Measurements from ENCODE around the gene SF1.

SF1 gene

DNA sequence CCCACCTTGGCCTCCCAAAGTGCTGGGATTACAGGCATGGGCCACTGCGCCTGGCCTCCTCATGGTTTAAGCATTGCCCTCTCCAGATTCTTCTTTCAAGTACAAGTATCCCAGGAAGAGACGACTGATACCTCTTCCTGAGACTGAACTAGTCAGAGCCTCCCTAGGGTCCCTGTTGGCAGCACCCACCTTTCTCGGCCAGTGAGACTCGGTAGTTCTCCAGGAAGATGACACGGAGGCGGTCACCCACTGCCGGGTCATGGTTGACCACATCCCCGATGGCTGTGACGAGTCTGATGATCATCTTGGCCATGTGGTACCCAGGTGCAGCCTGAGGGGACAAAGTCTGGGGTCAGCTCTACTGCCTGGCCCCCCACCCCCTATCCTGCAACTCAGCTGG is 27.2 kb downstream of the SF1 start:
- no peaks in the 10 kb centered on the region for H3K79me2 ChIP-seq (ENCODE audit: insufficient read depth, low read length)
- H2AFZ ChIP-seq (ENCODE audit: low read depth, low read length): no peak overlapping the region
- no peak overlapping the region for H3K27ac ChIP-seq (ENCODE audit: low read length)
- no peaks in the 10 kb centered on the region for H3K9me3 ChIP-seq (ENCODE audit: insufficient read depth, low read length, severe bottlenecking)
- H3K27me3 ChIP-seq (ENCODE audit: insufficient read depth, low read length, poor library complexity): no peaks in the 10 kb centered on the region
- H3K36me3 ChIP-seq (ENCODE audit: insufficient read depth, low read length): no peaks in the 10 kb centered on the region
- H3K4me2 ChIP-seq (ENCODE audit: insufficient read depth, low read length): no peak overlapping the region
- H3K9ac ChIP-seq (ENCODE audit: low read depth, low read length): no peak overlapping the region
- no peaks in the 10 kb centered on the region for H4K20me1 ChIP-seq (ENCODE audit: insufficient read depth, low read length)
- no peak for DNase-seq
- H3K4me3 ChIP-seq (ENCODE audit: low read depth in 1 of 2, low read length in 2 of 2): no peak overlapping the region
- TF ChIP-seq EZH2 (IDR thresholded peaks at IDR 0.05; ENCODE audit: borderline replicate concordance, low read depth, low read length, severe bottlenecking) (no peak), CTCF (IDR thresholded peaks at IDR 0.05; ENCODE audit: borderline replicate concordance, extremely low read depth, low read length, poor library complexity, severe bottlenecking) (no peak)
- ATAC-seq (ENCODE audit: insufficient read depth, low read depth): no peak
- peaks cover 5% of the 10 kb centered on the region for H3K4me1 ChIP-seq (ENCODE audit: insufficient read depth, low read length)

DNA sequence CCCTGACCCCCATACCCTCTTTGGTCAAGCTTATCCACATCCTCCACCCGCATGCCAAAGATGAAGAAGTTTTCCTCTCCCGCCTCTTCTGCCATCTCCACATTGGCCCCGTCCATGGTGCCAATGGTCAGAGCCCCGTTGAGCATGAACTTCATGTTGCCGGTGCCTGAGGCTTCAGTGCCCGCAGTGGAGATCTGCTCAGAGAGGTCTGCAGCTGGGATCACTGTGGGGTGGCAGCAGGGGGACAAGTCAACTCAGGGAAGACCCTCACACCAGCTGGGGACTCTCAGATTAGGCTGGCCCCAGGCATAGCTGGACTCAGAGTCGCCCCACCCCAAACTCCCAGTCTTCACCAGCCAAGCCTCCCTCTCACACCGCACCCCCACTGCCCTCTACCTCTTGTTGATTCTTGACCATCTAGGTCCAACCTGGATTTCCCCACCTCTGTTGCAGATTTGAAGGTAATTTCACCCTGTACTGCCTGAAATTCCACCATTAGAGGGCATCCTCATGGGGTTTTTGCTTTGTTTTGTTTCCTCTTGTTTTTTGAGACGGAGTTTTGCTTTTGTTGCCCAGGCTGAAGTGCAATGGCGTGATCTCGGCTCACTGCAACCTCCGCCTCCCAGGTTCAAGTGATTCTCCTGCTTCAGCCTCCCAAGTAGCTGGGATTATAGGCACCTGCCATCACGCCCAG is 27.8 kb downstream of the SF1 start:
- Histone ChIP-seq H3K27me3 (ENCODE audit: insufficient read depth, low read length, poor library complexity) (no peaks in the 10 kb centered on the region), H3K4me2 (ENCODE audit: insufficient read depth, low read length) (no peak overlapping the region), H3K27ac (ENCODE audit: low read length) (no peak overlapping the region), H2AFZ (ENCODE audit: low read depth, low read length) (no peak overlapping the region), H3K9ac (ENCODE audit: low read depth, low read length) (no peak overlapping the region), H3K79me2 (ENCODE audit: insufficient read depth, low read length) (no peaks in the 10 kb centered on the region), H4K20me1 (ENCODE audit: insufficient read depth, low read length) (no peaks in the 10 kb centered on the region), H3K4me1 (ENCODE audit: insufficient read depth, low read length) (peaks cover 11% of the 10 kb centered on the region), H3K9me3 (ENCODE audit: insufficient read depth, low read length, severe bottlenecking) (no peaks in the 10 kb centered on the region), H3K36me3 (ENCODE audit: insufficient read depth, low read length) (no peaks in the 10 kb centered on the region), H3K4me3 (ENCODE audit: low read depth in 1 of 2, low read length in 2 of 2) (no peak overlapping the region)
- no peak for DNase-seq
- no peak for ATAC-seq (ENCODE audit: insufficient read depth, low read depth)
- TF ChIP-seq CTCF (IDR thresholded peaks at IDR 0.05; ENCODE audit: borderline replicate concordance, extremely low read depth, low read length, poor library complexity, severe bottlenecking) (peak; percentile 19), EZH2 (IDR thresholded peaks at IDR 0.05; ENCODE audit: borderline replicate concordance, low read depth, low read length, severe bottlenecking) (no peak)

DNA sequence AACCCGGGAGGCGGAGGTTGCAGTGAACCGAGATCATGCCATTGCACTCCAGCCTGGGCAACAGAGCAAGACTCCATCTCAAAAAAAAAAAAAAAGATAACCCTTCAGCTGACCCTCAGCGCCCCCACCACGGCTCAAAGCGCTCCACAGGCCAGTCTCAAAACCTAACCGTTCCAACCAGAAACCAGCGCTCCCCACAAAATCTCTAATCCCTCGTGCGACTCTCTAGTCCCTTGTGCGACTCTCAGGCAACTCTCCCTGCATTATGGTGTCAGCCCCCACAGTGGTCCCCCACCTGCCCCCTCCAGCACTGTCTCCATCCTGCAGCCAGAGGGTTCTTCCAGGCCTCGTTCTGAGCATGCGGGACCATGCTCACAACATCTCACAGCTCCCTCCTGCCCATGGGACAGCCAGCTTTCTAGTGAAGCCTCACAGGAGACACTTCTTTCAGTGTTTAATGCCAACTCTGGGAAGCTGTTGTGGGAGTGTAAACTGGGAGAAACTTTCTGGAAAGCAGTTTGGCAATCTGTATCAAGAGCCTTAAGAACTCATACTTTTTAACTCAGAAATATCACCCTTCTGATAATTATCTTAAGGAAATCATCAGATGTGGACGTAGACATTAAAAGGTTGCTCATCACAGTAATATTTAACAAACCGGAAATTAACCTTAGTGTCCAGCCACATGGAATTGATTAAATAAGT is 30.2 kb downstream of the SF1 start:
- no peak overlapping the region for H3K9ac ChIP-seq (ENCODE audit: low read depth, low read length)
- no peaks in the 10 kb centered on the region for H3K79me2 ChIP-seq (ENCODE audit: insufficient read depth, low read length)
- H3K27ac ChIP-seq (ENCODE audit: low read length): peak overlapping the region; percentile 39; the same call in 1 of the 2 replicates
- H3K4me1 ChIP-seq (ENCODE audit: insufficient read depth, low read length): peaks cover 30% of the 10 kb centered on the region
- H3K4me2 ChIP-seq (ENCODE audit: insufficient read depth, low read length): no peak overlapping the region
- no peak overlapping the region for H2AFZ ChIP-seq (ENCODE audit: low read depth, low read length)
- ATAC-seq (ENCODE audit: insufficient read depth, low read depth) (no peak), DNase-seq (no peak)
- H3K9me3 ChIP-seq (ENCODE audit: insufficient read depth, low read length, severe bottlenecking): no peaks in the 10 kb centered on the region
- H3K27me3 ChIP-seq (ENCODE audit: insufficient read depth, low read length, poor library complexity): no peaks in the 10 kb centered on the region
- H3K4me3 ChIP-seq (ENCODE audit: low read depth in 1 of 2, low read length in 2 of 2): no peak overlapping the region
- H4K20me1 ChIP-seq (ENCODE audit: insufficient read depth, low read length): no peaks in the 10 kb centered on the region
- H3K36me3 ChIP-seq (ENCODE audit: insufficient read depth, low read length): no peaks in the 10 kb centered on the region
- no peak for TF ChIP-seq CTCF (IDR thresholded peaks at IDR 0.05; ENCODE audit: borderline replicate concordance, extremely low read depth, low read length, poor library complexity, severe bottlenecking)
